Stimulated activated effector memory CD8-positive, alpha-beta T cell treated with anti-CD3 and anti-CD28 coated beads, Interleukin-12 subunit alpha, Interleukin-12 subunit beta, amount 100 ng/mL, for 72 hours (primary cell): ENCODE measurements around the gene SESN3.

Experiments used
- ATAC-seq: fragments of 150-1000 bp; cut with Tn5 transposase; 2 replicates; pipeline ENCODE4 v1.10.0; 2021
- DNase-seq, 2 donors: peaks; one replicate each; pipeline ENCODE4 v3.0.0; 2021 to 2022; ENCODE audit warnings: low spot score in 2 of 2
- H3K27ac Mint-ChIP-seq: one replicate; pipeline ENCODE4 v1.8.0; 2022; ENCODE audit warnings: mild to moderate bottlenecking, mixed read lengths
- H3K36me3 Mint-ChIP-seq: one replicate; pipeline ENCODE4 v1.8.0; 2022; ENCODE audit warnings: mild to moderate bottlenecking, mixed read lengths
- H3K4me1 Mint-ChIP-seq: one replicate; pipeline ENCODE4 v1.8.0; 2022; ENCODE audit warnings: mixed read lengths
- H3K4me3 Mint-ChIP-seq: one replicate; pipeline ENCODE4 v1.8.0; 2022; ENCODE audit warnings: mild to moderate bottlenecking, mixed read lengths
- H3K9me3 Mint-ChIP-seq: one replicate; pipeline ENCODE4 v1.8.0; 2022; ENCODE audit warnings: mixed read lengths

Gene SESN3

DNA sequence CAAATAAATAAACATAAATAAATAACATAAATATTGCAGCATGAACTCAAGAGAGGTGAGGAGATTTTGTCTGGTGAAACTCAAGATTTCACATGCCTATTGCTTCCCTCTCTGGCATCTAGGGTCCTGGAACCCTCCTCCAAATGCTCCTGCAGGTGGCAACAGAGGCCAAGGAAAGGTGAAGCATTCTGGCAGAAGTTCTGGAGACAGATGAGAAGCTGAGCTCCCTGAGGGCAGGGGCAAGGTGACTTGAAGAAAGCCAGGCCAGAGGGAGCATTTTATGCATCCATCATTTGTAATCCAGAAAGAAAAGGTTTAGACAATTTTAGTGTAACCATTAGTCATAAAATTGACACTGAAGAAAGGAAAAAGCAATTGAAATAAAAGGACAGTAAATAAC is 76.5 kb downstream of the SESN3 start:
- H3K27ac Mint-ChIP-seq, result no peak overlapping the region
- no peaks in the 10 kb centered on the region for H3K9me3 Mint-ChIP-seq
- peak in 1 of 2 donors; percentile 60 for DNase-seq
- peaks cover 40% of the 10 kb centered on the region for H3K4me1 Mint-ChIP-seq
- ATAC-seq, result no peak
- peaks cover 6% of the 10 kb centered on the region for H3K36me3 Mint-ChIP-seq
- no peak overlapping the region for H3K4me3 Mint-ChIP-seq

DNA sequence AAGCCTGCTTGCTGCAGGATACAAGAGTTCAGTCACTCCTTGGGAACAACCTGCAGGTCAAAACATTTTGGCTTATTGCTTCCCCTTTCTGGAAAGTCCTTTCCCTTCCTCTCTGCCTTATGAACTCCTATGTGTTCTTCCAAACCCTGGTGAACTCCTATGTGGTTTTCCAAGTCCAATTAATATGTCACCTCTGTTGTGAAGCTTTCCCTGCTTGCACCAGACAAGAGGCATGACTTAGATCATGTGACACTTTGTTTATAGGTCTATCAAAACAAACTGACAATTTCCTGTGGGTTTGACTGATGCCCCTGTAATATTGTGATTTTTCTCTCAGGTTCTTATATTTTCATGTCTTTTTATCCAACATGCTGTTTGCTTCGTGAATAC is 77.2 kb downstream of the SESN3 start:
- Mint-ChIP-seq H3K36me3 (peaks cover 6% of the 10 kb centered on the region), H3K9me3 (no peaks in the 10 kb centered on the region), H3K27ac (peak overlapping the region; percentile 69), H3K4me1 (peaks cover 40% of the 10 kb centered on the region), H3K4me3 (peak overlapping the region; percentile 79)
- DNase-seq, result no peak
- no peak for ATAC-seq

DNA sequence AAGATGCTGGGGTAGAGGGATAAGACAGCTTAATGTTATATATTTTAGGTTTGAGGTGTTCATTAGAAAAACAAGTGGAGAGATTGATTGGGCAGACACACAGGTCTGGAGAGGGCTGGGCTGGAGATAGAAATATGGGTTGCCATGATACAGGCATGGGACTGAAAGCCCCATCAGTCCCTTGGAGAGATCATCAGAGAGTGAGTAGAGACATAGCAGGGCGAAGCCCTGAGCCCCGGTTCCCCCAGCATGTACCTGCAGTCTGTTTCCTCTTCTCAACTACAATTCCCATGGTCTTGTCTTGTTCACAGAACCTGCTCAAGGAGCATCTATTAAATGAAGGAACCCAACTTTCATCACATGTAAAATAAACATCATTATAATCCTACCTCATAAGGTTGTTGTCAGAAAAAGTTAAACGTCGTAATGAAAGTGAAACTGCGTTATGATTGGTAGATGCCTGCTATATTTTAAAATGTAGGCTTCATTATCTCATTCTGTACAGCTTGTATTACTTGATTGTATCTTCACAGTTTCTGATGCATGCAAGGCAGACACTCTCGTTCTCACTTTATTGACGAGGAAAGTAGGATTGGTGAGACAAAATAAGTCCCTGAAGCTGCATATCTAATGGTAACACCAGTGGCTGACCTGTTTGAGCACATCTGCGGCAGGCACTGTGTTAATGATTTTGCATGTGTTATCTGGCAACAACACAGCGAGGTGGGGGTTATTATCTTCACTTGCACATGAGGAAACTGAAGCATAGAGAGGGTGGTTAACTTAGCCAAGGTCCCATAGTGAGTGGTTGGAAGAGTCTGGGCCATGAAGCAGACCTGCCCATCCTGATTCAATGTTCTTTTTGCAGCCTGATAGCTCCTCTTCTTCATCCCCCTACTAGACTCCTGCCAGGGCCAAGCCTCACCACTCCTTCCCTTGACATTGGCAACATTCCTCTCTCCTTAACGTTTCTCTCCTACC is 77.8 kb downstream of the SESN3 start:
- no peaks in the 10 kb centered on the region for H3K9me3 Mint-ChIP-seq
- H3K36me3 Mint-ChIP-seq, result peaks cover 3% of the 10 kb centered on the region
- peak overlapping the region; percentile 69 for H3K27ac Mint-ChIP-seq
- no peak for DNase-seq
- H3K4me3 Mint-ChIP-seq, result peak overlapping the region; percentile 79
- peak; percentile 18 for ATAC-seq
- peaks cover 36% of the 10 kb centered on the region for H3K4me1 Mint-ChIP-seq

DNA sequence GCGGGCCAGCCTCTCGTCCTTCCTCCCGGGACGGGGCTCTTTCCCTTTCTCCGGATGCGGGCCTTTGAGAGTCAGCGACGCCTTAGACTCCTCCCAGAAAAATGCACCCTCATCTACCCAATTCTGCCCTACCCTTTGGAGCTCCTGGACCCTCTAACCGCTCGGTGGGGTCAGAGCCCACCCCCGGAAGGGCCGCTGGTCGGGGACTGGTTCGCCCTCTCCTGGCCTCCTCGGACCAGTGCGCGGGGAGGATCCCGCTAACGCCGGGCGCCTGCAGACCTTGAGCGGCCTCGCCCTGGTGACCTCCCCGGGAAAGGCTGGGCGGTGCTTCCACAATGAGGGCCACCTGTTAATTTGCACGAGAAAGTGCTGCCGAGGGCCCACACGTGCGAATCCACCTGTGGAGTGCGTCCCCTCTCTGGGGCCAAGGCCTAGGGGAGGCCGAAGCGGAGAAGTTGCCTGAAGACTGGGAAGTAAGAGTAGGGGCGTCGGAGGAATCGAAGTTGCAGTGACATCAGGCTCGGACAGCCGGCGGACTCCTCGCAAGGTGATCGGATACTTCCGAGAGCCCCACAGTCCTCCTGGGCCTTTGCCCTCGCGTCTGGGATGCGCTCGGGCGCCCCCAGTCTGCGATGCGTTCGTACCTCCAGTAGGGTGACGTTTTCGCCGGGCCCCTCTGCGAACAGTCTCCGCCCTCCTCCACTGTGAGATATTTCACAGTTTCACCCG is 79.9 kb downstream of the SESN3 start:
- Mint-ChIP-seq H3K36me3 (no peaks in the 10 kb centered on the region), H3K4me3 (peak overlapping the region; percentile 79), H3K9me3 (no peaks in the 10 kb centered on the region), H3K27ac (peak overlapping the region; percentile 69), H3K4me1 (peaks cover 35% of the 10 kb centered on the region)
- DNase-seq (peak; percentile 76 to 90), ATAC-seq (peak; percentile 94)

DNA sequence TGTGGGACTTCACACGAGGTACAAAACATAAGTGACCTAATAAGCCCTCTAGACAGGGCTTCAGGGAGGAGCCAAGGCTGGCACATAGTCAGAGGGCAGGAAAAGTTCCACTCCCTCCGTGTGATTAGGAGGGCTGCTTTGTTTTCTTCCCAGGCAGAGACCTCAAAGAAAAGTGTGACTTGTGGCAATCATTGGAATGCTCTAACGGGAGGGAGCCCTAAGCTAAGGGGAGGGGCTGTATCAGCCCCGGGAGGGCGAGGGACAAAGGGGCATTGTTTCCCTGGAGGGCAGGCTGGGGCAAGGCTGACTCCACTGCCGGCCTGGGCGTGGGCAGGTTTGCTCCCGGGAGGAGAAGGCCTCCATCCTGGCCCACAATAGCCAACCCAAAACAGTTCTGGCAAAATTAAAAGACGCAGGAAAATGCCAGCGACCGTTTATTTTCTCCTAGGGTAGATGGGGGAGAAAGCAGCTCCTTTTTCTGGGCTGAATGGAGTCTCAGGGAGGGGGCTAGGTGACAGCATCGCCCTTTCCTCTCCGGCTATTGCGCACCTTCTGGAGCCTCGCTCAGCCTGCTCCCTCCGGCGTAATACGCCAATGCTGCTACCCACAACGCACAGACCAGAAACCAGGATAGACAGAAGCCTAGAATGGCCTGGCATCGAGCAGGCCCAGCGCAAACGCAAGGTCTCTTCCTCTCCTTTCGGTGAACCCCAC is 81.2 kb downstream of the SESN3 start:
- Mint-ChIP-seq H3K4me1 (peaks cover 35% of the 10 kb centered on the region), H3K4me3 (peak overlapping the region; percentile 79), H3K36me3 (no peaks in the 10 kb centered on the region), H3K27ac (no peak overlapping the region), H3K9me3 (no peaks in the 10 kb centered on the region)
- ATAC-seq, result no peak
- DNase-seq, result no peak

DNA sequence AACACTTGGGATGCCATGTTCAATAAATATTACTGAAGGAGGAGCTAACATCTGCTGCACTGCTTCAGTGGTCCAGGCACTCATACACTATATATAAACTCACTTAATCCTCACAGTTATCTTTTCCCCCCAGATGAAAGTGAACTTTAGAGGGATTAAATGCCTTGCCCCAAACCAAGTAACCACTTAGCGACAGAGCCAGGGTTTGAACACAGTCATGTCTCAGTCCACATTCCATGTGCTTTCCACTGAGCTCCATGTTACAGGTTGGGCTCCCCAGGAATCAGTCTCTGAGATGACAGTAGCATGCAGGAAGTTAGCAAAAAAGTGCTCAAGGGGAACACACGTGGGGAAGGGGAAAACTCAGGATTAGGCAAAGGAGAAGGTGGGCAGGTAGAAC is 82.1 kb downstream of the SESN3 start:
- Mint-ChIP-seq H3K4me3 (no peak overlapping the region), H3K9me3 (no peaks in the 10 kb centered on the region), H3K4me1 (peaks cover 39% of the 10 kb centered on the region), H3K27ac (no peak overlapping the region), H3K36me3 (no peaks in the 10 kb centered on the region)
- ATAC-seq (no peak), DNase-seq (no peak)

DNA sequence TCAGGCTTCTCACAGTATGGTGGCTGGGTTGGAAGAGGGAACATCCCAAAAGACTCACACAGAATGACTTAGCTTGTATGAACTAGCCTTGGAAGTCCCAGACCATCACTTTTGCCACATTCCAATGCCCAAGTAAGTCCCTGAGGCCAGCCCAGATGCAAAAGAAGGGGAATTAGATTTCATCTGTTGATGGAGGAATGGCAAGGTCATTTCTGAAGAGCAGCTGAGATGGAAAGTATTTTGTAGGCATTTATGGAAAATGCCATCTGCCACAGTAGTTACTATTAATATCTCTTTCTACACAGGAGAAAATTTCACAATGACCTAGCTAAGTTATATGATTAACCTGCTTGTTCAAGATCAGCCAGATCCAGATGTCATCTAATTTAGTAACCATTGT is 82.6 kb downstream of the SESN3 start:
- Mint-ChIP-seq H3K27ac (no peak overlapping the region), H3K36me3 (no peaks in the 10 kb centered on the region), H3K4me1 (peaks cover 35% of the 10 kb centered on the region), H3K9me3 (no peaks in the 10 kb centered on the region), H3K4me3 (no peak overlapping the region)
- ATAC-seq (no peak), DNase-seq (no peak)

DNA sequence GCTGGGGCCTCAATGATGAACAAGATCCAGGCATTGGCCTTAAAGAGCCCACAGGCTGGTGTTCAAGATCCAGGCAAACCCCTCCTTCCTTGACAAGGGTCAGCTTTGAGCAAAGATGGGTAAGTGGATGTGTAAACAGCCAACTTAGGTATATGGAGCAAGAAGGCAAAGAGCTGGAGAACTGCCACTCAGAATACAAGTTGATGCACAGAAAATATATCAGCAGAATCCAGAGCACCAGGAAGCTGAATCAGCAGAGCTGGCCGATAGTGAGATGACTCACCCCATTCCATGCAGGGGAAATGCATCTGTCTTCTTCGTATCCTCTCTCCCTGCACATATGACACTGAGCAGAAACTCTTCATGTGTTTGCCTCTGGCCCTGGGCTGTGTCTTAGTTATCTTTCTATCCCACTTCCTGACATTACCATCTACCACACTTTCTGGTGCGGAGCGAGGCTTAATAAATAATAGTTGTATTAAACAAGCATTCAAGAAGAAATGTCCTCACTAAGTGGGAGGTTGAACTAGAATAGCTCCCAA is 83.6 kb downstream of the SESN3 start:
- H3K4me1 Mint-ChIP-seq, result peaks cover 26% of the 10 kb centered on the region
- H3K4me3 Mint-ChIP-seq, result no peak overlapping the region
- DNase-seq (no peak), ATAC-seq (no peak)
- no peaks in the 10 kb centered on the region for H3K36me3 Mint-ChIP-seq
- H3K27ac Mint-ChIP-seq, result no peak overlapping the region
- no peaks in the 10 kb centered on the region for H3K9me3 Mint-ChIP-seq

DNA sequence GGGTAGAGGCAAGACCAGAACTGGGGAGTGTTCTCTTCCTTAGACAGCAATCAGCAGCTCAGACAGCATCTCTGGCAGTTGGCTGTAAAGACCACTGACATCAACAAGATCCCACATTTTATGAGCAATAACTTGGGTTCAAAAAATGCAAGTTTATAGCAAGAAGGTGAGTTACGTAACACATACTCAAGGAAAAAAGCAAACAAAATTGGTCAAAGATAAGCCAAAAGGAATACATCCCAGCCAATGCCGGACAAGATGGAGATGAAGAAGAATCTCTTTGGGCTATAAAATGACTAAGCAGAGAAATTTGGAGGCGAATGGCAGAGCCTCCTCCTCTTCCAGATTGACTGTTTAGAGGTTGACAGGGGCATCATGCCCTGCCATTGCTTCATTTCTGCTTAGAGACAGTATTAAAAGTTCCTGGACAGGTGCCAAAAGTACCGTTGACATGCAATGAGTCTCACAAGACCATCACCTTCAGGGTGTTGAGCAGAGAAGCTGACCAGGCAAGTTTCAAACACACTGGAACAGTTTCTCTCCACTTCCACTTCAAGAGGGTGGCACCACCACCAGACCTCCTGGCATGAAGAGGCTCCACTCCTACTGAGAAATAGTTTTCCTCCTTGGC is 85.5 kb downstream of the SESN3 start:
- Mint-ChIP-seq H3K27ac (no peak overlapping the region), H3K9me3 (no peaks in the 10 kb centered on the region), H3K4me1 (peaks cover 15% of the 10 kb centered on the region), H3K36me3 (no peaks in the 10 kb centered on the region), H3K4me3 (no peak overlapping the region)
- ATAC-seq (no peak), DNase-seq (no peak)

DNA sequence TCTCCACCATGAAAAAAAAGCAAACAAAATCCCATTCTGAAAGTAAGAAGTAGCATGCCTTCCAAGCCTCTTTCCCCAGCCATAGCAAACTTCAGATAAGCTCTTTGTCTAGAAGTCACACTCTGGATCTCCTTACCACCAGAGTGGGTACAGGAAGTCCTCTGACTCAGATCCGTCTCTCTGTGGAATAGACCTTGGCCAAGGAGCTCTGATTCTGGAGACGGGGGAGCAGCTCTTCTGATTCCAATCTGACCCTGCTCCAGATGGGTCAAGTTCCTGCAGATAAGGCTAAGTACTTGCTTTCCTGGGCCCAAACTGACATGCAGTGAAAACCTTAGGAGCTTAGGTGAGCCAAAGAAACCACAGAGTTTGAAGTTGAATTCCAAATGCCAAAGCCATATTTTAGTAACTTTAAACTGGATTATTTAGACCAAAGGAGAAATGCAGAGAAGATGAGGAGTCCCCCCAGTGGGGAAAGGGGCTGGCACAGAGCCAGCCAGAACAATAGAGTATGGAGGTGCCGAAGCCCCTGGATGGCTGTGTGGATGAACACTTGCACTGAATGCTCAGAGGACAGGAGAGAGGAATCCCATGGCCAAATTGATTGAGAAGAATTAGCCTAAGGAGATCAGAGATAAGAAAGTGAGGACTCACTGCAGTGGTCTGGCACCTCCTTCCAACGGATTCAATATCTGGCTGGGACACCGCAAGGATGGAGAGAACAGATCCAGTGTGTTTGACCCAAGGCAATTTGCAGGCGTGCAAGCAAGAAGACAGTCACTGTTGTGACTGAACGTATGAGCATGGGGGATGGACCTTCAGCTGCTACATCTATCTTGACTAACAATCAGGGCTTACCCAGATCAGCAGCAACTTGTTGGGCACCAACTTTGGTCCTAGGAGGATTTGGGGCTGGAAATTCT is 86.4 kb downstream of the SESN3 start:
- DNase-seq, result no peak
- ATAC-seq, result peak; percentile 67
- Mint-ChIP-seq H3K36me3 (no peaks in the 10 kb centered on the region), H3K4me1 (peaks cover 15% of the 10 kb centered on the region), H3K27ac (no peak overlapping the region), H3K4me3 (no peak overlapping the region), H3K9me3 (no peaks in the 10 kb centered on the region)

DNA sequence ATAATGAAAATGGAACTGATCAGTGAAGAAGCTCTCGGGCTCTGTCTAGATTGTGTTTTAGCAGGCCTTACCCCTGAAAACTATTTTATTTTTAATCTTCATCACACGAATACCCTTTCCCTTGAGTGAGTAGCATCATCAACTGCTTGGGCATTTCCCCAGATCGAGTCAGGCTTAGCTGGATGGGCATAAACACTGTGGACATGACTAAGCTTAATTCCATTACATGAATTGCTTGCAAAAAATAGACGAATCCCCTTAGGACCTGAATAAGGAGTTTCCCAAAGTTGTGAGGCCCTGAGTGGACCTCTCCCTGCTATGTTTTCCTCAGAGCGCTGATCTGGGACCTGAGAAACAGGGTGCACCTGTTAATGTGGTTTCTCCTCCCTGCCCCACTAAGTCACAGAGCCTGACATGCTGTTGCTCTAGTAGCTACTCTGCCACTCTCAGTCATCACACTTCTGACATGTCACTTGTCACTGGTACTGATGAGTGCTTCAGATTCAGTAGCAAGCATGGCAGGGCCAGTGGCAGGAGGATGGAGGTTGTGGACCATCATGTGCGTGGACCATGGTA is 87.8 kb downstream of the SESN3 start:
- Mint-ChIP-seq H3K27ac (no peak overlapping the region), H3K36me3 (no peaks in the 10 kb centered on the region), H3K4me3 (no peak overlapping the region), H3K4me1 (peaks cover 15% of the 10 kb centered on the region), H3K9me3 (no peaks in the 10 kb centered on the region)
- no peak for DNase-seq
- no peak for ATAC-seq

DNA sequence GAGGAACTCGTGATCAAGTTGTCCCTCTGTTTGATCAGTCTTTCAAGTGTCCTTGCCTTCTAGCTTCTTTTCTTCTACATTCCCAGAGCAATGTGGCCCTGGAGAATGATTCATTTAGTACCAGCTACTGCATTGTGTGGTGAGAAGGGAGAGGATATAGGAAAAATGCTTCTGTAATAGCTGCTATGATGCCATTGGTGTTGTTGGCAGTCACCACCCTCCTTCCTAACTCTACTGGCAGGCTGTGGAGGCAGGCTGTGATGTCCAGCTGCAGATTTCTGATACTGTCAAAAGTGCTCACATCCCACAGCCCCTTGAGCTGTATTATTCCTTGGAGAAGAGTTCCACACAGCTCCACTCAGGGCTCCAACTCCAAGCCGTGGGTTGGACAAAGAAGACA is 88.6 kb downstream of the SESN3 start:
- Mint-ChIP-seq H3K27ac (no peak overlapping the region), H3K9me3 (no peaks in the 10 kb centered on the region), H3K4me1 (peaks cover 12% of the 10 kb centered on the region), H3K36me3 (no peaks in the 10 kb centered on the region), H3K4me3 (no peak overlapping the region)
- ATAC-seq (no peak), DNase-seq (no peak)

DNA sequence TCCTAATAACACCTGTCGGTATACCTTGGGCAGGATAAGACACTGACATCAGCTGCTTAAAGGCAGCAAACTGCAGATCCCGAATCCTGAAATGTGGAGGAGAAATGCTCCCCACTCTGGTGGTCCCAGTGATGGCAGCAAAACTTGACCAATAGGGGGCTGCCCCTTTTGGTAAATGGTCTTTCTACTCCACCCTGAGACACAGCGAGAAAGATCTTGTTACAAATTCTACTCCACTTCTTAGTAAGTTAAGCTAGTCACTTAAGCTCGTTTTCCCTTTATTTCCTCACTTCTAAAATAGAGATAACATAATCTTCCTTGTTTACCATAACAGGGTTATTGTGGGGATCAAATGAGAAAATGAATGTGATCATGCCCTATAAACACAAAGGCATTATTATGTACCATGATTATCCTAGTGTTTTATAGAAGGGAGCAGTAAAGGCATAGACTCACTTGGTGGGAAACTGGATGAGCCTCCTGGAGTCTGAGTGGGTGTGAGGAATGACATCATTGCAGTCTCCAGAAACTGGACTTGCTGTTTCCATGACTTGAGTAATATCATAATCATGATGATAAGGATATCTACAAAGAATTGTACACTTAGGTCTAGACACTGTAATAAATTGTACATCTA is 90.5 kb downstream of the SESN3 start:
- Mint-ChIP-seq H3K27ac (no peak overlapping the region), H3K9me3 (no peaks in the 10 kb centered on the region), H3K36me3 (no peaks in the 10 kb centered on the region), H3K4me3 (no peak overlapping the region), H3K4me1 (peaks cover 7% of the 10 kb centered on the region)
- ATAC-seq (no peak), DNase-seq (no peak)
